GM12864 (cell line): Measurements from ENCODE around the gene PLCL1.

Source experiments
- DNase-seq: peaks from one replicate; pipeline ENCODE4 v3.0.0-alpha.2; 2011; ENCODE audit warnings: low read depth
- H3K4me3 ChIP-seq: 2 replicates; pipeline ENCODE4 v1.5.1; 2011; ENCODE audit warnings: mild to moderate bottlenecking, low read depth, low read length, control low read depth
- TF ChIP-seq, protein P1 (sequence below): IDR thresholded peaks from 2 replicates; pipeline ENCODE4 v1.5.1; 2011; ENCODE audit warnings: low read depth, mild to moderate bottlenecking, moderate library complexity, low read length, control low read depth, inconsistent platforms; ENCODE audit errors: missing control alignments

Gene PLCL1

DNA sequence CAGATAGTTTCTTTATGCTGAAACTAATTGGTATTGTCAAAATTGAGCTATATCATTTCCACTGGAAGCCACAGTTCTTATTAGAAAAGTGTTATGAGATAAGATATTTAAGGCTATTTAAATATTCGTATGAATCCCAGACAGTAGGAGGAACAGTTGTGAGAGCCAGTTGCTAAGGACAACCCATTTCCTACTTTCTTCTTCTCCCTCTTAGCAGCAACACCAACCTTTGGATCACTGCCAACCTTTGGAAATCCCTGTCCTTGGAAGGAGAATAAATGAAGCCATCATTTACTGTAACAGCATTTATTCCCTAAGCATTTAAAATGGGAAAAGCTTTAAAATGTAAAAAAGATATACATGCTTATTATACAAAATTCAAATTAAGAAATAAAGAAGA is 85.8 kb downstream of the PLCL1 start:
- no peak for DNase-seq
- TF ChIP-seq, protein P1, sequence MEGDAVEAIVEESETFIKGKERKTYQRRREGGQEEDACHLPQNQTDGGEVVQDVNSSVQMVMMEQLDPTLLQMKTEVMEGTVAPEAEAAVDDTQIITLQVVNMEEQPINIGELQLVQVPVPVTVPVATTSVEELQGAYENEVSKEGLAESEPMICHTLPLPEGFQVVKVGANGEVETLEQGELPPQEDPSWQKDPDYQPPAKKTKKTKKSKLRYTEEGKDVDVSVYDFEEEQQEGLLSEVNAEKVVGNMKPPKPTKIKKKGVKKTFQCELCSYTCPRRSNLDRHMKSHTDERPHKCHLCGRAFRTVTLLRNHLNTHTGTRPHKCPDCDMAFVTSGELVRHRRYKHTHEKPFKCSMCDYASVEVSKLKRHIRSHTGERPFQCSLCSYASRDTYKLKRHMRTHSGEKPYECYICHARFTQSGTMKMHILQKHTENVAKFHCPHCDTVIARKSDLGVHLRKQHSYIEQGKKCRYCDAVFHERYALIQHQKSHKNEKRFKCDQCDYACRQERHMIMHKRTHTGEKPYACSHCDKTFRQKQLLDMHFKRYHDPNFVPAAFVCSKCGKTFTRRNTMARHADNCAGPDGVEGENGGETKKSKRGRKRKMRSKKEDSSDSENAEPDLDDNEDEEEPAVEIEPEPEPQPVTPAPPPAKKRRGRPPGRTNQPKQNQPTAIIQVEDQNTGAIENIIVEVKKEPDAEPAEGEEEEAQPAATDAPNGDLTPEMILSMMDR, result no peak

DNA sequence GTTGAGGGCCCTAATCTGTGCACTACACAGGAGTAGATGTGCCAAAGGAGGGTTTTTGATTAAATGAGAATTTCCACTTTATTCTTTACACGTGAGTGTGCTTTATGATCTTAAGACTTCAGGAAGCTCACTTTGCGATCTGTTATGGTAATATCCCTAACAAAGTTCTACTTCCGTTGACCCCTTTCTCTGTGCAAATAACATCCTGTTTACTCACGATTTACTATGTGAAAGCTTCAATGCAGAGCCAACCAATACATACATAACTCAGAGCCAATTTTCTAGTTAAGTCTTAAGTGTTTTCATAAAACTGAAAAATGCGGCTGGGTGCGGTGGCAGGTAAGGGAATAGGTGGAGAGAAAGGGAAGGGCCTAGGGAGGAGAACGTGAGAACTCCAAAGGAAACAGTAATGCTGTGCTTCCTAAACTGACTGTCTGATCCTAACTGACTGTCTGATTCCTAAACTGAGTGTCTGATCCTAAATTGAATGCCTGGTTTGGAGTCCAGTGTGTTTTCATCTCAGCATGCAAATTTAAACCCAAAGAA is 87.6 kb downstream of the PLCL1 start:
- DNase-seq, result no peak
- TF ChIP-seq, protein P1, result no peak
- no peak overlapping the region for H3K4me3 ChIP-seq

More for the DNA sequence above, 85.8 kb downstream of the PLCL1 start:
- H3K4me3 ChIP-seq, result no peak overlapping the region

DNA sequence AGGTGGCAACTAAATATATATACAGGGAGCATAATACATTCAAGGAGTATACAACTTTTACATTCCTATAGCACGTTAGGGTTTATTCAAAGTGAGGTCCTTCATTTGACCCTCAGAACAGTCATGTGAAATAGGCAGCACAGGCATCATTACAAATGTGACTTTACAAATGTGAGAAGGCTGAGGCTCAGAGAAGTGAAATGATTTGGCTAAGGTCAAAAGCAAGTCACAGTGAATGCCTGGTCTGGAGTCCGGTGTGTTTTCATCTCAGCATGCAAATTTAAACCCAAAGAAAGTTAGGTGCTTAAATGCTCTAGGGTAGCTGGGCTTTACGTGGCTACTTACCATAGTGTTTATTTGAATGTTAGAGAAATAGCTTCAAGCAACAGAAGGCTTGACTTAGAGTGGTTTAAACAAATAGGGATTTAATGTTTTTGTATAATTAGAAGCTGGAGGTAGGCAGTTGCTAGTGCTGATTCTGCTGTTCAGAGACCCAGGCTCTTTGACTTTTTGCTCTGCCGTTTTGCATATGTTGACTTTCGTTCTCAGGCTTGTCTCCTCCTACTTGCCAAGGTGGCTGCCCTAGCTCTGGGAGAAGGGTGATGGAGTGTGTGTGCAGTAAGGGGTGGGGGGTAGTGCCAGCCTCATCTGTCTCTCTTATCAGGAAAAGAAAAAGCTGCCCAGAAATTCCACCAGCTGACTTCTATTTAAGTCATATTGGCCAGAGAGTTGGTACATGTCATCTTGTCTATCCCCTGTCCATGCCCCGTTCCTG is 89.2 kb downstream of the PLCL1 start:
- no peak overlapping the region for H3K4me3 ChIP-seq
- DNase-seq, result no peak
- TF ChIP-seq, protein P1, result no peak

DNA sequence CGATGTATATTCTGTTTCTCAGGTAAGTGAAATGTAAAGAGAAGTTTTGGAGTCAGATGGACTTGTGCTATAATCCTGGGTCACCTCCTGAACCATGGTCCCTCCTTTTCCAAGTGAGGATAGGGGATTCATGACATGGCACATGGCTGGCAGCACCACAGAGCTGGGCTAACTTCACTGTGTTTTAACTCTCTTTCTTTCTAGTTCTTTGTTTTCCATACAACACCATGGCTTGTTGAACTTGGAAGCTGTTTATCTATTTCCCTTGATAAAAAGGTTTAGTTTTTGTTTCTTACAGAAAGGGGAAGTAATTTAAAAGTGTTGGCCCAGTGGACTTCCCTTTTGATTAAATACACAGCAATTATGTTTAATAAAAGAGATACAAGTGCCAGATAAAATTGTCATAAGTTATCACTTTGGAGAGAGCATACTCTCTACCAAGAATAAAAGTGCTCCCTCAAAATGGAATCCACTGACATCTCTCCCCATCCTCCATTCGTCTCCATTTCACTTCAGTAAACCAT is 90.4 kb downstream of the PLCL1 start:
- DNase-seq, result no peak
- TF ChIP-seq, protein P1, result no peak
- H3K4me3 ChIP-seq, result no peak overlapping the region

DNA sequence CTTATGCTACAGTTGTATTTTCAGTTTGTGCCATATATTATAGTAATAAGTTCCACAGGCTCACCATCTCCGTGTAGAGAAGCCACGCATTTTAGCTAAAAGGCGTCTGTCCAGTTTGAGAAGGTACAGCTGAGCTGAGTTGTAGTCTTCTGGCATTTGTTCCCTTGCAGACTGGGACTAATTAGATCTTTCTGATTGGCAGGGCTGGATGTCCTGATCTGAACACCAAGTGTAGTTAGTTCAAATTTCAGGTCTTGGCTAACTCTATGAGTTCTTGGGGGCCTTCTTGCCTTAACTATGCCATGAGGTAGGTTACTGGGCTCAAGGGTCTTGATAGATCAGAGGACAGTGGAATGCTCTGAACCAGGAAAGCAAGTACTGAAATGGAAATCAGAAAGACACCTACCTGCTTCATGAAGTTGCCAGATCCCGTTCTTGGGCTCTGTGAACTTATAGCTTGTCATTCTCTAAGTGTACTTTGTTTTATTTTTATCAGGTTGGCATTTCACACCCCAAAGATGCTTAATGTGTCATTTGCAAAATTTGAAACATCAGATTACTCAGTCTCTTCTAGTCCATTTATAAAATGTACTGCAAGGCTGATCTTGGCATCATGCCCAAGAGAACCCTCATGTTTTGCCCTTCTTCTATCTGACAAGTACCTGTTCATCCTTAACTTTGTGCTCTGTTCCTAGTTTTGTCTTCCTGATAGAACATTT is 93.7 kb downstream of the PLCL1 start:
- TF ChIP-seq, protein P1, result no peak
- H3K4me3 ChIP-seq, result no peak overlapping the region
- no peak for DNase-seq

DNA sequence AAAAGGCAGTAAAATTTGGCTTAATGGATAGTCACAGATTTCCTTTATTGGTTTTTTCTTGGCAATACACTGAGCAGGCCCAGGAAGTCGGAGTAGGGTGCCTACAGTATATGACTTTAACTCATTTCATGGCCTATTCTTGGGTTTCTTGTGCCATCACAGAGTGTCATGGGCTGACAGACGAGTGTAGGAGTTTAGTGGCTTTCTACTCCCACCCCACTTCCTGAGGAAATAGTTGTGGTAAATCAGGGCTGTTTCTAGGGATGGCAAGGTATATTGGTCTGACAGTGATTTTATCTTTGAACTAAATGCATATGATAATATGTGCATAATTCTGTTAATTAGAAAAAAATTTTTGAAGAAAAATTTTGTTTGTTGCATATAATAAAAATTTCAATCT is 100.1 kb downstream of the PLCL1 start:
- no peak overlapping the region for H3K4me3 ChIP-seq
- DNase-seq, result no peak
- TF ChIP-seq, protein P1, result no peak
